Subcutaneous adipose tissue (tissue), 4 donors: Measurements from ENCODE around the gene HRAS. TPM values are rescaled to one million over a fixed set of nuclear protein-coding genes. Genes with fewer than 3 reads are reported as not detected.

ENCODE experiments used
- total RNA-seq, 4 donors: library from RNA; depleted of rRNA; stranded (reverse); fragments of >200 nt; gene quantifications; one replicate each; pipeline ENCODE4 v1.1.0, GENCODE V29; 2016
- TF ChIP-seq, protein P1 (sequence below): fragments of 450-650 bp; IDR thresholded peaks from one replicate; pipeline ENCODE4 v1.5.1; 2016; ENCODE audit warnings: low read depth, mild to moderate bottlenecking, control low read depth, antibody characterized with exemption, moderate library complexity

Gene HRAS
- total RNA-seq, 4 donors from 2014 or later: 33.7 to 53.3 (median 39.9) TPM

DNA sequence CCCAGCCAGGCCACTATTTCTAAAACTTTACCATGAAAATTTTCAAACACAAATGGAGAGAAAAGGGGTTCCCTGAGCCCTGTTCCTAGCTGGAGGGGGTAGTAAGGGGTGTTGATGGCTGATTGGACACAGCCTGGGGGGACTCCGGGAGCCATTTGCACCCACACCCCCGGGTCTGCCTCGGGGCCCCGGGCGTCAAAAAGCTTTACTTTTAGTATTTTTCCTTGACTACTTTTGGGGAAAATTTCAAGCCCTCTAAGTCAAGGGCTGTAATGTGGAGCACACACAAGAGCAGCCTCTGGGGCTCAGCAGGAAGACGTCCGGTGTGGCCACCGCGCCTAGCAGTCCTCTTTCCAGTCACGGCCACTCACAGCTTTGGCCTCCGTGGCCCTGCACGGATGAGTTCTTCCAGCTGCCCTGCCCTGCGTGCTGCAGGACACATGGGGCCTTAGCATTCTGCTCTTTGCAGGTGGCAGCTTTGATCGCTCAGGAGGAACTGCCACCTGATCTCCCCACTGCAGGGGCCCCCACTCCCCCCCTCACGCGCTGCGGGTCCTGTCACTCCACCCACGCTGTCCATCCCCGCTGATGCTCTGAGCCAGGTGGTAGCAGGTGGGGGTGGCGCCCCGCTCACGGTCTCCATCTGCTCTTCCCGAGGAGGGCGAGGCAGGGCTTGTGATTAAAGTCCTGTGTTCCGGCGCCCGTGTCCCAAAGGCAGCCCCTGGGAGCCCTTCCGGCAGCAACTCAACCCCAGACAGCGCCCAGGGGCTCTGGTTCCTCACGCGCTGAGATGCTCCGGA lies 42.7 kb downstream of the HRAS start:
- TF ChIP-seq, protein P1, sequence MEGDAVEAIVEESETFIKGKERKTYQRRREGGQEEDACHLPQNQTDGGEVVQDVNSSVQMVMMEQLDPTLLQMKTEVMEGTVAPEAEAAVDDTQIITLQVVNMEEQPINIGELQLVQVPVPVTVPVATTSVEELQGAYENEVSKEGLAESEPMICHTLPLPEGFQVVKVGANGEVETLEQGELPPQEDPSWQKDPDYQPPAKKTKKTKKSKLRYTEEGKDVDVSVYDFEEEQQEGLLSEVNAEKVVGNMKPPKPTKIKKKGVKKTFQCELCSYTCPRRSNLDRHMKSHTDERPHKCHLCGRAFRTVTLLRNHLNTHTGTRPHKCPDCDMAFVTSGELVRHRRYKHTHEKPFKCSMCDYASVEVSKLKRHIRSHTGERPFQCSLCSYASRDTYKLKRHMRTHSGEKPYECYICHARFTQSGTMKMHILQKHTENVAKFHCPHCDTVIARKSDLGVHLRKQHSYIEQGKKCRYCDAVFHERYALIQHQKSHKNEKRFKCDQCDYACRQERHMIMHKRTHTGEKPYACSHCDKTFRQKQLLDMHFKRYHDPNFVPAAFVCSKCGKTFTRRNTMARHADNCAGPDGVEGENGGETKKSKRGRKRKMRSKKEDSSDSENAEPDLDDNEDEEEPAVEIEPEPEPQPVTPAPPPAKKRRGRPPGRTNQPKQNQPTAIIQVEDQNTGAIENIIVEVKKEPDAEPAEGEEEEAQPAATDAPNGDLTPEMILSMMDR: no peak

DNA sequence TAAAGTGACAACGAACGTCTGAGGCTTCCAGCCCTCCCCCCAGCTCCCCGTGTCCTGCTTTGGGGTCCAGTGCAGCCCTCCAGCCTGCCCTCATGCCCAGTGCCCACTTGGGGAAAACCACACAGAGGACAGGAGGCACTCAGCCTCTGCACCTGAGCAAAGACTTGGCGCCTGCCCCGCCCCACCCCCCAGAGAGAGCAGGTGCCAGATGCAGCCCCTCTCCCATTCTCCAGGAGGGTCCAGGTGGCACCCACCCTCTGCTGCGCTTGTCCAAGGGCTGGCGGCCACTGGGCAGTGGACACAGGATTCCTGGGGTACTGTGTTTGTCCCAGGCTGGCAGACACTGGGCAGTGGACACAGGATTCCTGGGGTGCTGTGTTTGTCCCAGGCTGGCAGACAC lies 44.0 kb downstream of the HRAS start:
- TF ChIP-seq, protein P1: no peak

DNA sequence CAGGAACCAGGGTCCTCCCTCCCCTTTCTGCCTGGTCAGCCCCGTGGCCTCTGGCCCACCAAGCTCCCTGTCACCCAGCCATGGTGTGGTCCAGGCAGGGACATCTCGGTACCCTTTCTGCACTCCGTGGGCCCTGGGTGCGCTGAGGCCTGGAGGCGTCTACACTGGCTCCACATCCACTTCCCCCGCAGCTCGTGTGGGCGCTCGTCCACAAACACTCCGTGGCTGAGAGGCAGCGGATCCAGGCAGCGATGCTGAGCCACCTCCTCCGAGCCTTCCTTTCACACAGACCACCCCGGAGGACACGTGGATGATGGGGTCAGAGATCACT lies 44.5 kb downstream of the HRAS start:
- TF ChIP-seq, protein P1: no peak

DNA sequence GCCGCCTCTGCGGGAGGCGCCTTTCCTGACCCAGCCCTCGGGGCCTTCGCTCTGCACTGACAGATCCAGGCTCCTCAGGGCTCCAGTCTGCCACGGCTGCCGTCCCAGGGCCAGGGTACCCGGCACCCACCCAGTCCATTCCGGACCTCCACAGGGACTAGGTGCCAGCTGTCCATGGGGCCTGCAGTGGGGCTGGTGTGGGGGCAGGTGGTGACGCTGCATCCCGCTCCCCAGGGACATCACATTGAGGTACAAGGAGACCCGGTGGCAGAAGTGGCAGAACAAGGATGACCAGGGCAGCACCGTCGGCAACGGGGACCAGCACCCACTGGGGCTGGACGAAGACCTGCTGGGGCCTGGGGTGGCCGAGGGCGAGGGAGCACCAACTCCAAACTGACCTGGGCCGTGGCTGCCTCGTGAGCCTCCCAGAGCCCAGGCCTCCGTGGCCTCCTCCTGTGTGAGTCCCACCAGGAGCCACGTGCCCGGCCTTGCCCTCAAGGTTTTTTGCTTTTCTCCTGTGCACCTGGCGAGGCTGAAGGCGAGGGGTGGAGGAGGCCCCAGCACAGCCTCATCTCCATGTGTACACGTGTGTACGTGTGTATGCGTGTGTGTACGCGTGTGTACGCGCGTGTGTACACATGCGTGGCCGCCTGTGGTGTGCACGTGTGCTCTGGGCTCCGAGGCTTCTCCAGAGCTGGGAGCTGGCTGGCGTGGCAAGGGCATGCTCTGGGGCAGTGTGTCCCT lies 45.0 kb downstream of the HRAS start:
- TF ChIP-seq, protein P1: no peak

DNA sequence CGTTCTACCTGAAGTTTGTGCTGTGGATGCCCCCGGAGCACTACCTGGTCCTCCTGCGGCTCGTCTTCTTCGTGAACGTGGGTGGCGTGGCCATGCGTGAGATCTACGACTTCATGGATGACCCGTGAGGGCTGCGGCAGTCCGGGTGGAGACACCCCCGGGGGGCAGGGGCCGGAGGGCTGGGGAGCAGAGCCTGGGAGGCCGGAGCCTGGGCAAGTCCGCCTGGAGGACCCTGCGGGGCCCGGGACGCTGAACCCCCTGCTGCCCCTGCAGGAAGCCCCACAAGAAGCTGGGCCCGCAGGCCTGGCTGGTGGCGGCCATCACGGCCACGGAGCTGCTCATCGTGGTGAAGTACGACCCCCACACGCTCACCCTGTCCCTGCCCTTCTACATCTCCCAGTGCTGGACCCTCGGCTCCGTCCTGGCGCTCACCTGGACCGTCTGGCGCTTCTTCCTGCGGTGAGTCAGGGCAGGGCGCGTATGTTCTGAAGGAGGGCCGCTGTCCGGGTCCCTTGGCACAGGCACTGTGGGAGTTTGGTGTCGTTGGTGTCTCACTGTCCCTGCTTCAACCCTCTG lies 45.7 kb downstream of the HRAS start:
- TF ChIP-seq, protein P1: no peak

DNA sequence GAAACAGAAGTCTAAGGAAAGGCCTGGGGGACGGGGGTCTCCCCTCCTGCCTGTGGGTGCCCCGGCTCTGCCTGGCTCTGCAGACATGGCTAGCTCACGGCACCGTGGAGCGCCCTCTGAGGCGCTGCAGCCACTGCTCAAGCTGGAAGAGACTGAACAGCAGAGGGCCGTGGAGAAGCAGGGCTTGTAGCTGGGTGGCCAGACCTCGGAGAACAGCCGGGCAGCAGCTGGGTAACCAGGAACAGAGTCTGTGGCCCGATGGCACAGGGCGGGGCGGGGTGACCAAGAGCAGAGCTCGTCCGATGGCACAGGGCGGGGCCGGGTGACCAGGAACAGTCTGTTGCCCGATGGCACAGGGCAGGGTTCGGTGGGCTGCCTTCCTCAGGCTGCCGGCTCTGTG lies 46.4 kb downstream of the HRAS start:
- TF ChIP-seq, protein P1: no peak

DNA sequence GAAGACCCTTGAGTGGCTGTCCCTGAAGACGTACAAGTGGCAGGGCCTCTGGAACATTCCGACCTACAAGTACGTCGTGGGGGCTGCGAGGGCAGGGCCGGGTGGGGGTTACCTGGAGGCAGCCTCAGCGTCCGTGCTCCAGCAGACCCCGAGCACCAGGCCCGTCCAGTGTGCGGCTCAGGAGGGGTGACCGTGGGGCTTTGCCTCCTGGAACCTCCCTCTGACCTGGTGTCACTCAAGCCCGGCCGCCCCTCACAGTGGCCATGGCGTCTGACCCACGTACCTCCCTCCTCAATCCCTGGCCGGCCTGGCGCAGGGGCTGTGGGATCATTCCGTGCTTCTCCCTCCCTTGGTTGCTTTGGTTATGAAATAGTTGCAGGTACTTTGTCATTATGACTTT lies 46.8 kb downstream of the HRAS start:
- TF ChIP-seq, protein P1: no peak
